ENCODE results near the gene TPGS1.

TPGS1 gene

DNA sequence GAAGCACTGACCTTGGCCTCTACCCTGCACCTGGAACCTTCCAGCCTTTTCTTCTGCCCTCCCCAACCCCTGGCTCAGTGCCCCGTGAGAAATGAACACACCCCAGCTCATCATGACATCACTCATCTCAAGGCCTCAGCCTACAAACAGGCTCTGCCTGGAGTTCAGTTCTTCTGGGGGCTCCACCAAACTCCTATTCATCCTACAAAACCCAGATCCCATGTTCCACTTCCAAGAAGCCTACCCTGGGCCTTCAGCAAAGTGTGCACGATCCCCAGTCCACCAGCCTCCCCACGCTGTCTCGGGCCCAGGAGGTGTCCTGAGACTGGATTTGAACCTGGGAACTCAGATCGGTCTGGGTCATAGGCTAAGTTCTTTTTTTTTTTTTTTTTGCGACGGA lies 37.5 kb upstream of the TPGS1 start:
- no peak for DNase-seq (ENCODE audit: extremely low spot score)
- ChIA-PET CTCF (no interaction called here), POLR2A (no interaction called here)
- TF ChIP-seq CTCF (IDR thresholded peaks at IDR 0.05; ENCODE audit: control extremely low read depth, extremely low read depth, low read depth, missing control alignments) = no peak

DNA sequence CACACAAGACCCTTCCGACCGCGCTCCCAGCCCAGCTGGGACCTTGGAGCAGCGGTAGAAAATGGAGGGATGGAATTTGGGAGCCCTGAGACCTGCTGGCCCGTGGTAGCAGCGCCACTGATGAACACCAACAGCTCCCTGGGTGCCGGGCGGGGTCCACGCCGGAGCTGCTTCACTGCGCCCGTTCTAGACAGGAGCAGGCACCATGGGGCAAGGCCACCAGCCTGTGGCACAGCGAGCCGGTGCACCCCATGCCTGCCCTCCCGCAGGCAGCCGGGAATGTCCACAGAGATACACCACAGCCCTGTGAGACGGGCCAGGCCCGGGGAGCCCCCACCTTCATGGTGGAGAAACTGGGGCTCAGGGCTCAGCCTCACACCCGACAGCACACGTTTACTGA lies 36.6 kb upstream of the TPGS1 start:
- POLR2A ChIA-PET = no interaction called here
- no peak for DNase-seq (ENCODE audit: extremely low spot score)
- CTCF ChIA-PET = no interaction called here
- no peak for TF ChIP-seq CTCF (IDR thresholded peaks at IDR 0.05; ENCODE audit: control extremely low read depth, extremely low read depth, low read depth, missing control alignments)

DNA sequence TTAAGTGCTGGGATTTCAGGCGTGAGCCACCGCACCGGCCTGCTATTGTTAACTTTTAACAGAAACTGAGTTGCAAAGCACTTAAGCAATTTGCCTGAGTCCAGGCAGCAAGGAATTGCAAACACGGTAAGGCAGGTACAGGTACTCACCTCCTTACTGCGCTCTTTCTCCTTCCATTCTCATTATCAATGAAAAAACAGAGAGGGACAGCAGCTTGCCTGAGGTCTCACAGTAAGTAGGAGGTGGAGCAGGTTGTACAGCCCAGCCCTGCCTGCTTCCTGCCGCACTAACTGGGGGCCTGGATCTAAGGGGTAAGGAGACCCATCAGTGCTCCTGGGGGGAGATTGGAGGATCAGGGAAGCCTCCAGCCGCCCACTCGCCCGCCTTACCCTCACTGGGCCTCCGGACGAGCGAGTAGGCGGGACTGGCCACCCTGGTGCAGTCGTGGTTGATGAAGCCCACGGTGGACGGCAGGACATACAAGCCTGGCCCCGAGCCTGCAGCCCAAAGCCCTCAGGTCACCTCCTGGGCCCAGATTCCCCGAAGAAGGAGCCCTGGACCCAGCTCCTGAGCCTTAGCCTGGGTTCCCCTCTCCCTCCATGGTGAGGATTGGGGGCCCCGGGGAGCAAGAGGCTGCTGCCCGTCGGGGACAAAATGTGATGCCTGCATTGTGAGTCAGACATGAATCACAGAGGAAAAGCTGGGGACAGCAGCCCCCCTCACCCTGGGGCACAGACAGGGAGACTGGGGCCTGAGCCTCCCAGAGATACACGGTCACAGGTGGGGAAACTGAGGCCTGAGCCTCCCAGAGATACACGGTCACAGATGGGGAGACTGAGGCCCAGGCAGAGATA lies 35.1 kb upstream of the TPGS1 start:
- TF ChIP-seq CTCF (IDR thresholded peaks at IDR 0.05; ENCODE audit: control extremely low read depth, extremely low read depth, low read depth, missing control alignments) = no peak
- ChIA-PET CTCF (no interaction called here), POLR2A (no interaction called here)
- DNase-seq (ENCODE audit: extremely low spot score) = no peak

DNA sequence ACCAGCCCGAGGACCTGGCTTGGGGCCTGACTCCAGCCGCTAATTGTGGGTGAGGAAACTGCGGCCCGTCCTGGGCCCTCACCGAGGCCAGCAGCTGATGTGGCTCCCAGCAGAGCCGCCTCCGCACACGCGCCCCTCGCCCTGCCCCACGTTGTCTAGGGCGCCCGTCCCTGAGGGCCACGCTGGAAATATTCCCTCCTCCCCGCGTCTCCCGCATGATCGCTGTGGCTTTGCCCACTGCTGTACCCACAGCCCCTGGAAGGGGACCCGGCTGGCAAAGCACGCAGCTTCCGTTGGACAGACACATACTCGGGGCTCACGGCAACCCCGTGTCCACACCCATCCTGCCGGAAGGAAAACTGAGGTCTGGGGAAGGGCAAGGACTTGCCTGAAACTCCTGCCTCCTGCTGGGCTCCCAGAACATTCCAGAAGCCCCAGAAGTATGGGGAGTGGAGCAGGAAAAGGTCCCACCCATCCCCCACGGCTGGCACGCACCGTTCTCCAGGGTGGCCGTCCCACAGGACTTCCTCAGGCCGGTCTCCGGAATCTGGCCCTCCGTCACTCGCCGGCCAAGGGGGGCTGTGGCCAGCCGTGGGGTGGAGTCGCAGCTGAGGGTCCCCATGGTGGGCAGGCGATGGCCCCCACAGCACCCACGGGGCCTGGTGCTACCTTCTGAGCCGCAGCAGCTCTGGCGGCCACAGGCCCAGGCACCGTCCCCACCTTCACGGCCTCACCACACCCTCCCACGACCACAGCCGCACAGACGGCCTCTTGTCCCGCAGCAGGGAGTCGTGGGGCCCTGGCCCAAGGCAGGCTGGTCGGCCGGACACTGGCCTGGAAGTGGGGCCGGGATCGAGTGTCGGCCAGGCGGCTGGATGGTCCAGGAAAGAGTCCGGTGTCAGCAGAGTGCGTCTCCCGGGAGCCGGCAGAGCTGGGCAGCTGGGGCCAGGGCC lies 32.9 kb upstream of the TPGS1 start:
- ChIA-PET CTCF (no interaction called here), POLR2A (no interaction called here)
- no peak for DNase-seq (ENCODE audit: extremely low spot score)
- no peak for TF ChIP-seq CTCF (IDR thresholded peaks at IDR 0.05; ENCODE audit: control extremely low read depth, extremely low read depth, low read depth, missing control alignments)

GRCh38 chr19:475360-475759 lies 31.9 kb upstream of the TPGS1 start:
- POLR2A ChIA-PET = no interaction called here
- no peak for DNase-seq (ENCODE audit: extremely low spot score)
- no peak for TF ChIP-seq CTCF (IDR thresholded peaks at IDR 0.05; ENCODE audit: control extremely low read depth, extremely low read depth, low read depth, missing control alignments)
- CTCF ChIA-PET = no interaction called here

GRCh38 chr19:478236-478903 lies 28.9 kb upstream of the TPGS1 start:
- DNase-seq (ENCODE audit: extremely low spot score) = no peak
- ChIA-PET POLR2A (no interaction called here), CTCF (no interaction called here)

More at GRCh38 chr19:478236-478903, 28.9 kb upstream of the TPGS1 start:
- TF ChIP-seq CTCF (IDR thresholded peaks at IDR 0.05; ENCODE audit: control extremely low read depth, extremely low read depth, low read depth, missing control alignments) = no peak
